GM19351 (cell line): ENCODE results near the gene SBNO2.
"Not testable (repeated sequence)": the region's sequence is repeated elsewhere in the genome, so short reads cannot be mapped to it uniquely, and the experiment has no call there.

Source experiments
- ATAC-seq: cut with Tn5 transposase; IDR thresholded peaks from one replicate; pipeline ENCODE4 v1.9.1; 2021; ENCODE audit warnings: mild to moderate bottlenecking, moderate library complexity; ENCODE audit not compliant: unreplicated experiment

The SBNO2 gene

DNA sequence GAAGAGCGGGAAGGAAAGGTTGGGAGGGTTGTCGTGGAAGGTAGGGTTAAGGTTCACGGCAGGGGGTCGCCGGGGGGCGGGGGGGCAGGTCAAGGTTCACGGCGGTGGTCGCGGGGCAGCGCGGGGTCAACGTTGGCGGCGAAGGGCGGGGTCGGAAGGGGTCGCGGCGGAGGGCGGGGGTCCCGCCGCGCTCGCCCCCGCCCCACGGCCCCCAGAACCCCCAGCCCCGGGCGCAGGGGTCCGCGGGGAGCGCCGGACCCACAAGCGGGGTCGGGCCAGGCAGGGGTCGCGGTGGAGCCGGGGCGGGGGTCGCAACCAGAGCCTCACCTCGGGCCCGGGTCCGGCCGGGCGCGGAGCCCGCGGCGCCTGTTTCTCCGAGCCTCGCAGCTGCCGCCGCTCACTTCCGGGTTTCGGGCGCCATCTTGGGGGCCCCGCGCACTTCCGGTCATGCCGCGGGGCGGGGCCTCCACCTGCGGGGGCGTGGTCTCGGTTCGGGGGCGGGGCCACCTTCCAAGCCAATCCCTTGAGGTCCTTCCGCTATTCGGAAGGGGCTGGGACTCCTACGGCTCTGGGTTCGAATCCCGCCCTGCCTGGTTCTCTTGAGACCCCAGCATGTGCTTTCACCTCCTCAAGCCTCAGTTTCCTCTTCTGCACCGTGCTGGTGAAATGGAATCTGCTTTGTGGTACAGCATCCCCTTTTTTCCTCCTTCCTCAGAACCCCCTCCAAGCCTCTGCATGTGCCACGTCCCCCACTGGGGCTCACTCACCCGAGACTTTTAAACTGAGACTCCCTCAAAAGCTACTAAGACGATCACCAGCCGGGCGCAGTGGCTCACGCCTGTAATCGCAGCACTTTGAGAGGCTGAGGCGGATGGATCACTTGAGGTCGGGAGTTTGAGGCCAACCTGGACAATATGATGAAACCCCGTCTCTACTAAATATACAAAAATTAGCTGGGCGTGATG, at the start of gene SBNO2:
TSS of gene SBNO2 (minus strand) at position 424 of the 965 bp plus-strand sequence. CDS start 19,992 bp downstream, outside the sequence.
- peak; percentile 63 for ATAC-seq

DNA sequence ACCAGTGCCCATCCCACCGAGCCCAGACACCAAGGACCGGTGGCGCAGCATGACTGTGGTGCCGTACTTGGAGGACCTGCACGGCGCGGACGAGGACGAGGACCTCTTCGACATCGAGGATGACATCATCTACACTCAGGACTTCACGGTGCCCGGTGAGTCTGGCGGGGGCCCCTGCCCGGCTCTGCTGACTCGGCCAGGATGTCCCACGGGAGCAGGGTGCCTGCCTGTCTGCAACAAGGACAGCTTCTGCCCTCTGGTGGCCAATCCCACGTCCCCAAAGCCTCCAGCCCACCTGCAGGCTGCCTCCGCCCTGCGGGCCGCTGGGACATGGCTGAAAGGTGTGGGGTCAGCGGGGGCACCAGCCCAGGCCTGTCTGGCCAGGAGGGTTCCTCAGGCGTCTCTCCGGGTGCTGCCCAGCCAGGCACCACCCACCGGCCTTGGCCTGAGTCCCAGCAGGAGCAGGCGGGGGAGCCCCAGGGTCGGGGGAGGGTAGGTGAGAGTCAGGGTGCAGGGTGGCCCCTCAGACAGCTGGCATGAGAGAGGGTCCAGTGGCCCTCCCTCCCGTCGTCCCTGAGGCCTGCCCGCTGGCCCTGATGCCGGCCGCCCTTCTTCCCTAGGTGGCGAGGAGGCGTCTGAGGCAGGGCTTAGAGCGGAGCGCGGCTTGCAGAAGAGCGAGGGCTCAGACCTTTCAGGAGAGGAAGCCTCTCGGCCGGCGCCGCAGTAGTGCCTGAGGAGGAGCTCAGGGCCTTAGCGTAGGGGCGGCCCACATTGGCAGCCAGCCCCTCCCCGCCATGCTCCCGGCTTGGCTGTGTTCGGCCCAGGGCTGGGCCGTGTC, 49.2 kb upstream of the SBNO2 start:
- ATAC-seq: no peak

DNA sequence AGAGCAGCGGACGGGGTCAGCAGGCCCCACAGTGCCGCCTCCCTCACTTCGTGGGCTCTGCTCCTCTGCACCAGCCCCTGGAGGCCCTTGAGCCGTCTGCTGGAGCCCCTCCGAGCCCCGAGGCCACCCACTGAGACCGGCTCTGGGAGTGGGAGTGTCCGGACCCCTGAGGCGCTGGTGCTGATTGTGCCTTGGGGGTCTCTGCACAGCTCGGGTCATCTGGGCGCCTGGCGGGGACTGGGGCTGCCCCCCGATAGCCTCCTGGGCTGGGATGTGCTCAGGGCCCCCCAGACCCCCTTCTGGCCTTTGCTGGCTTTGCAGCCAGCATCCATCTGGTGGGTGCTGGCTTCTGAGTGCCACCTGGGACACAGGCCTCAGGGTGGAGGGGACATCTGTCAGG, 48.3 kb upstream of the SBNO2 start:
- no peak for ATAC-seq

DNA sequence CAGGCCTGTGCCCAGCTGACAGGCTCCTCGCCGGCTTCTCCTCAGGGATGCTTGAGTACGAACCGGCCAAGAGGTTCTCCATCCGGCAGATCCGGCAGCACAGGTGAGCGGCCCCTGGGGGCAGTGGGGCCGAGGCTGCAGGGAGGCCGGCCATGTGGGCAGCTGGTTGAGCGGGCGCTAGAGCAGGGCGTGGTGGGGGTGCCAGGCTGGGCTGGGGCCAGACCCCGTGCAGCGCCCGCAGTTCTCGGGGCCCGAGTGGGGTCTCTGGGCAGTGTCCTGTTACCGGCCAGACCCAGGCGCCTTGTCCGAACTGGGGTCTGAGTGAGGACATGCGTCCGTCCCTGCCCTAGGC, 47.8 kb upstream of the SBNO2 start:
- no peak for ATAC-seq

GRCh38 chr19:1220976-1221903, 47.2 kb upstream of the SBNO2 start:
- ATAC-seq: no peak

DNA sequence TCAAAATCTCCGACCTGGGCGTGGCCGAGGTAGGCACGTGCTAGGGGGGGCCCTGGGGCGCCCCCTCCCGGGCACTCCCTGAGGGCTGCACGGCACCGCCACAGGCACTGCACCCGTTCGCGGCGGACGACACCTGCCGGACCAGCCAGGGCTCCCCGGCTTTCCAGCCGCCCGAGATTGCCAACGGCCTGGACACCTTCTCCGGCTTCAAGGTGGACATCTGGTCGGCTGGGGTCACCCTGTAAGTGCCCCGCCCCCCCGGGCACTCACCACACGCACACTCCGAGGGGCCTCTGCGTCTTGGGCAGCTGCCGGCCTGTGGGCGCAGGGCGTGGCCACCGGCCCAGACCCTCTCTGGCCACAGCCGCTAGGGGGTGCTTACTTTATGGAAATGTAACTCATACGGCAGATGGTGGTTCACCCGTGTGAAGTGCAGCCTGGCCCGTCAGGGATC, 46.4 kb upstream of the SBNO2 start:
- ATAC-seq: no peak

- ATAC-seq: no peak
These were observed 45.9 kb upstream of the SBNO2 start for GRCh38 chr19:1219786-1220476.

GRCh38 chr19:1218751-1219567, 44.9 kb upstream of the SBNO2 start:
- no peak for ATAC-seq

DNA sequence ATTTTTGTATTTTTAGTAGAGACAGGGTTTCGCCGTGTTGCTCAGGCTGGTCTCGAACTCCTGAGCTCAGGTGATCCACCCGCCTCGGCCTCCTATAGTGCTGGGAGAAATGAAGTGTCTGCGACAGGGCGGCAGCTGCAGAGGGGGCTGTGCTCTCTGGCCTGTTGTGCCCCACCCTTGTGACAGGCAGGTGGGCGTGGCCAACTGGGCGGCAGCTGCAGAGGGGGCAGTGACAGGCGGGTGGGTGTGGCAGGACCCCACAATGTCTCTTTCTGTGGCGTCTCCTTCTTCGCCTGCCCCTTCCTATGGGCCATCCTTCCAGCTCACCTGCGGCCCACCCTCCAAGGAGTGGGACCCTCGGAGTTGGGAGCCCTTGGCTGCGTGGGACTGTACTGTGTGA, 43.3 kb upstream of the SBNO2 start:
- ATAC-seq: no peak

DNA sequence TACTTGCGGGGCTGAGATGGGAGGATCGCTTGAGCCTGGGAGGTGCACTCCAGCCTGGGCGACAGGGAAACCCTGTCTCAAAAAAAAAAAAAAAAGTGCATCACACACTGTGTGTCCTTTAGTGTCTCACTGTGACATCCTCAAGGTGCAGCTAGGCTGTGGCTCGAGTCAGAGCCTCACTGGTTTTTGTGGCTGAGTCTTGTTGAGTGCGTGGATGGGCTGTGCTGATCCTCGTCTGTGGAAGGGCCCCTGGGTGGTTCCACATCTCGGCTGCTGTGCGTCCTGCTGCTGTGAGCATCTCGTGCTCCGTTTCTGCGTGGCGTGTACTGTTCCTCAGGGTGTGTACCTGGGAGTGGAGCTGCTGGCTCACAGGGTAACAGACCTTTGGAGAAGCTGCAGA, 42.7 kb upstream of the SBNO2 start:
- no peak for ATAC-seq

DNA sequence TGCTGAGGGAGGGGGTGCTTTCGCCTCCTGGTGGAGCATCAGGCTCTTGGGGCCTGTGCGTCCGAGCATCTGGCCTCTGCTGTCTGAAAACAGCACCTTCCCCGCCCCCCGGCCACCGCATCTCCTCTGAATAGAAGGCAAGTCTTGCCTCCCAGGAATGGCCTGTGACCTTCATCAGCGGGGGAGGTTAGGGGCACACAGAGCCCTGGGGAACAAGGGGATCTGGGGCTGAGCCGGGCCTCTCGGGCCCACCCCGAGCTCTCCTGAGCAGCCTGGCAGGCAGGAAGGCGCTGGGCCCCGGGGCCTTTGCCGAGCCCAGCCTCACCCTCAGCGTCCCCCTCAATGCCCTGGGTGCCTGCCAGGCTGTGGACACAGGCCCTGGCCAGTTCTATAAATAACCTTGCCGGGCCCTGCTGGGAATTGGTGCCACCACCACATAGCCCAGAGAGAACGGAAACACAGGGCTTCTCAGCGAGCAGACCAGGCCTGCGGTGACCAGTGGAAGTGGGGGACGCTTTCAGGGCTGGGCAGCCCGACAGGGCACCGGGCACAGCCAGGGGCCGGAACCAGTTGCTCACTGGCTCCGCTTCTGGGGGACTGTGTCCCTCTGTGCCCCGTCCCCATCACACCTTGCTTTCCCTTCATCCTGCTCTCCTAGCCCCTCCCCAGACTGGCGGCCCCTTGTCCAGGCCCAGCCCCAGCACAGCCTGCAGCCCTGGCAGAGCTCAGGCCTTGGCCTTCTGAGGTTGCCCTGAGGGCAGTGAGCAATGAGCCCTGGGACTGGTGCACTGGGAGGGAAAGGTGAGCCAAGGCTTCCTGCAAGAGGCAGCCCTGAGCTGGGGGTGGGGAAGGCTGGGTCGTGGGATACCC, 41.0 kb upstream of the SBNO2 start:
- no peak for ATAC-seq

DNA sequence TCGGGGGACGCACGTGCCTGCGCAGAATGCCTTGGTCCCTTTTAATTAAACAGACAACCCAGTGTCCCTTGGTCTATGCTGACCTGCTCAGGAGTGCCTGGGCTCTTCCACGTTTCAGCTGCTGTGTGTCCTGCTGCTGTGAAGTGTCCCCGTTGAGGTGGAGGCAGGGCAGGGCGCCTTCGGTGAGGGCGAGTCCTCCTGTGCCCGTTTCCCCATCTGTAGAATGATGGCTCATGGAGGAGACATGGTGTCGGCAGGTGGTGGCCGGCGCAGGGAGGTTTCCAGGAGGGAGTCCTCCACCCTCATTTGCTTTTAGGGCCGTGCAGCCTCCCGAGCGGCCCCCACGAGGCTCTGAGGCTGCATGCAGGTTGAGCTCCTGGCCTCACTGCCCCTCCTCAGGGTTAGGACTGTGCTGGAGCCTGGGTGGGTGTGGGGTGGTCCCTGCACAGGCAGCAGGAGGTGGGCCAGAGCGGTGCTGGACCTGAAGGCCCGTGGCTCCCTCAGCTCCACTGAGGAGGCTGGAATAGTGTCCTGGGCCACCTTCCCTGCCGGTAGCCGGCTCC, 40.3 kb upstream of the SBNO2 start:
- no peak for ATAC-seq

GRCh38 chr19:1213391-1214286, 39.6 kb upstream of the SBNO2 start:
- ATAC-seq: no peak

DNA sequence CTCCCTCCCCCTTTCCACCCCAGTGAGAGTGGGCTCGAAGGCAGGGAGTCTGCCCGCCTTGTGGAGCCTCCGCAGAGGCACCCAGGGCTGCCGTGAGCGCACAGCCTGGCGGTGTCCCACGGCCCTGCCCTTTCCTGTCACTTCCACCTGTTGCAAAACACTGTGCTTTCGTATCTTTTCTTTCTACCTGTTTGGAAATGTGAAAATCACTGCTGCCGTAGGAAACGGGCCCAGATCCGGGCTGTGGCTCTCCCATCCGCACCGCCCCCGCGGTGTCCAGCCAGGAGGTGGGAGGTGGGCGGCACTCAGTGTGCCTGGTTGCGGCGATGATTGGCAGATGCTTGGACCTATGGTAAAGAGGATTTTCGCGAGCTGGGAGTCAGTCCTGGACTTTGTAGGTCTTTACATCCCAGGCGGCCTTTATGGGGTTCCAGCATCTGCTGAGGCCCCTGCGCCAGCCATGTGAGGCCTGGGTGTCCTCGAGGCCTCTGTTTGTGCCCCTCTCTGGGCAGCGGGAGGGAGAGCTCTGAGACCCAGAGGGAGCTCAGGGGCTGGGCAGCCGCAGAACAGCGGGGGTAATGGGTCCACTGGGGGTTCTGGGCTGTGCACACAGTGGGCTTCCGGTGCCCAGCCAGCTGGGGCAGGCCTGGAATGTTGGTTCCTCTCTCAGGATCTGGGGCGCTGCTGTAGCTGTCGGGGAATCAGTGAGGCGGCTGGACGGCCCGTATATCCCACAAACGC, 37.6 kb upstream of the SBNO2 start:
- no peak for ATAC-seq

DNA sequence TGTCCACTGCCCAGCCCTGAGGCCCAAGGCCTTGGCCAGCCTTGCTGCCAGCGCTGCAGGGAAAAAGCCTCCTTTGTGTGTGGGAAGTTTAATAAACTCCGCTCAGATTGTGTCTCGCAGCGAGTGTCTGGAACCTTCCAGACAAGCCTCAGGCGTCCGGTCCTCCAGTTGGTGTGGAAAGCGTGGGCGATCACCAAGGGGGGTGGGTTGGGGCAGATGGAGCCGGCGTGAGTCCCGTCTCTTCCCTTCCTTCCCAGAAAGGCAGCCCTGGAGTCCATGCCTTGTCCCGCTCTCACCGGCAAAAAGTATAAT, 36.1 kb upstream of the SBNO2 start:
- ATAC-seq: no peak

GRCh38 chr19:1208830-1209229, 34.8 kb upstream of the SBNO2 start:
- not testable (repeated sequence) for ATAC-seq
